Mucosa of rectum (tissue), 2 donors: ENCODE measurements around the gene RUNX2.
A peak's percentile ranks its signal among the peaks of the same experiment; 100 is the strongest.

ENCODE experiments used
- H3K27ac ChIP-seq, 2 donors: one replicate each; pipeline ENCODE4 v1.7.0; 2013; ENCODE audit warnings: inconsistent platforms in 2 of 2, low read depth in 2 of 2, low read length in 2 of 2
- H3K27me3 ChIP-seq, 2 donors: one replicate each; pipeline ENCODE4 v1.7.0; 2013; ENCODE audit warnings: low read length in 2 of 2; ENCODE audit not compliant: control insufficient read depth in 2 of 2, insufficient read depth in 2 of 2
- H3K36me3 ChIP-seq, 2 donors: one replicate each; pipeline ENCODE4 v1.7.0; 2013; ENCODE audit warnings: low read length in 2 of 2; ENCODE audit not compliant: control insufficient read depth in 2 of 2, insufficient read depth in 2 of 2
- H3K4me1 ChIP-seq, 2 donors: one replicate each; pipeline ENCODE4 v1.7.0; 2013; ENCODE audit warnings: low read length in 2 of 2, mild to moderate bottlenecking in 1 of 2; ENCODE audit not compliant: control insufficient read depth in 2 of 2, insufficient read depth in 2 of 2
- H3K4me3 ChIP-seq, 2 donors: one replicate each; pipeline ENCODE4 v1.7.0; 2013; ENCODE audit warnings: low read length in 2 of 2
- H3K9ac ChIP-seq, 2 donors: one replicate each; pipeline ENCODE4 v1.7.0; 2013; ENCODE audit warnings: low read length in 2 of 2, low read depth in 1 of 2, mild to moderate bottlenecking in 1 of 2
- H3K9me3 ChIP-seq, 2 donors: one replicate each; pipeline ENCODE4 v1.7.0; 2013; ENCODE audit warnings: low read length in 2 of 2; ENCODE audit not compliant: control insufficient read depth in 2 of 2
- donor health status: healthy.
- donor health status: Normal muscosa, but diverticular disease.

RUNX2 gene

DNA sequence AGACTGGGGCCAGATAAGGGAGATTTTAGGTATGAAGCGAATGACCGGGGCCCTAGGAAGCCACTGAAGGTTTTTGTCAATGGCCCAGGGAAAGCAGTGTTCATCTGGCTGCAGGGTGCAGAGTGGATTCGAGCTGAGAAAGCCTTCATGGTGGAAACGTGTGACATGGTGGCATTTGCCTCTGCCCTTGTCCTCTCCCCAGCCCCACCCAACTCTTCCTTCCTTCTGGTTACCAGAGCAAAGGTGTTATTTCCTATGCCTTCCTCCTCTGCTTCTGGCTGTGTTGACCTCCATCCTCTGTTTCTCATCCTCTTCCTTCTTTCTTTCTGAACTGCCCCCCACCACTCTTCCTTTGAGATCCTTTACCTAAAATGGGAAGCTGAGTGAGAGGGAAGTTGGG lies 244.7 kb downstream of the RUNX2 start:
- Histone ChIP-seq H3K4me1 (no peaks in the 10 kb centered on the region), H3K9me3 (no peaks in the 10 kb centered on the region), H3K9ac (no peak overlapping the region), H3K4me3 (no peak overlapping the region), H3K27ac (no peak overlapping the region), H3K27me3 (no peaks in the 10 kb centered on the region), H3K36me3 (no peaks in the 10 kb centered on the region)

DNA sequence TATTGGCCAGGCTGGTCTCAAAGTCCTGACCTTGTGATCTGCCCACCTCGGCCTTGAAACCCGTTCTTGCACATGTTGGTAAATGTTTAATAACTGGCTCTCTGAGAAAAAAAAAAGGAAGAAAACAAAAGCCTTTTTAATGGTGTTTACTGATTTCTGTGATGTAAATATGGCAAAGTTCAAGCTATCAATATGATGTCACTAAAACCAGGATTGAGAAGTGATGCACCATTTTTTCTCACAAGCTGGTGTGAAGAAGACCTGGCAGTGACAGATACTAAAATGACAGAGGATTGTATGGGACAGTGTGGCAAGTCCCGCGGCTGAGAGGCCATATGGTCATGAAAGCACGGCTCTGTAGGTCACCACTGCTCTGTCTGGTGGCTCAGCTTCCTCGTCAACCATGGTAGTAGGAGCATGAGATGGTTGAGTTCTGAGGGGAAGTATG lies 245.9 kb downstream of the RUNX2 start:
- Histone ChIP-seq H3K4me1 (no peaks in the 10 kb centered on the region), H3K9ac (no peak overlapping the region), H3K36me3 (no peaks in the 10 kb centered on the region), H3K27me3 (no peaks in the 10 kb centered on the region), H3K9me3 (no peaks in the 10 kb centered on the region), H3K4me3 (no peak overlapping the region), H3K27ac (no peak overlapping the region)

- Histone ChIP-seq H3K27ac (no peak overlapping the region), H3K36me3 (no peaks in the 10 kb centered on the region), H3K4me3 (no peak overlapping the region)
Observed at GRCh38 chr6:45574885-45575284, 246.8 kb downstream of the RUNX2 start.

GRCh38 chr6:45576648-45577624 lies 248.8 kb downstream of the RUNX2 start:
- Histone ChIP-seq H3K4me3 (no peak overlapping the region), H3K4me1 (no peaks in the 10 kb centered on the region), H3K9me3 (no peaks in the 10 kb centered on the region), H3K27ac (peak overlapping the region in 1 of 2 donors; percentile 10), H3K9ac (no peak overlapping the region), H3K27me3 (no peaks in the 10 kb centered on the region), H3K36me3 (no peaks in the 10 kb centered on the region)

More at GRCh38 chr6:45574885-45575284, 246.8 kb downstream of the RUNX2 start:
- Histone ChIP-seq H3K27me3 (no peaks in the 10 kb centered on the region), H3K4me1 (no peaks in the 10 kb centered on the region), H3K9ac (no peak overlapping the region), H3K9me3 (no peaks in the 10 kb centered on the region)

- Histone ChIP-seq H3K9me3 (no peaks in the 10 kb centered on the region), H3K36me3 (no peaks in the 10 kb centered on the region), H3K27me3 (no peaks in the 10 kb centered on the region), H3K4me1 (no peaks in the 10 kb centered on the region), H3K27ac (peak overlapping the region; percentile 1 to 39), H3K9ac (no peak overlapping the region), H3K4me3 (no peak overlapping the region)
Observed at GRCh38 chr6:45577836-45578504, 249.8 kb downstream of the RUNX2 start.

GRCh38 chr6:45584127-45584526 lies 256.0 kb downstream of the RUNX2 start:
- no peak overlapping the region for H3K9ac ChIP-seq
- H3K27ac ChIP-seq: no peak overlapping the region
- H3K27me3 ChIP-seq: no peaks in the 10 kb centered on the region
- H3K9me3 ChIP-seq: no peaks in the 10 kb centered on the region
- no peaks in the 10 kb centered on the region for H3K4me1 ChIP-seq
- H3K36me3 ChIP-seq: no peaks in the 10 kb centered on the region
- no peak overlapping the region for H3K4me3 ChIP-seq

- Histone ChIP-seq H3K27me3 (no peaks in the 10 kb centered on the region), H3K9me3 (no peaks in the 10 kb centered on the region), H3K4me3 (no peak overlapping the region), H3K36me3 (no peaks in the 10 kb centered on the region), H3K9ac (no peak overlapping the region), H3K4me1 (no peaks in the 10 kb centered on the region), H3K27ac (no peak overlapping the region)
Observed at GRCh38 chr6:45586216-45587171, 258.4 kb downstream of the RUNX2 start.

GRCh38 chr6:45587229-45588060 lies 259.3 kb downstream of the RUNX2 start:
- Histone ChIP-seq H3K36me3 (no peaks in the 10 kb centered on the region), H3K27me3 (no peaks in the 10 kb centered on the region), H3K9ac (no peak overlapping the region), H3K4me3 (no peak overlapping the region), H3K4me1 (no peaks in the 10 kb centered on the region), H3K9me3 (no peaks in the 10 kb centered on the region), H3K27ac (no peak overlapping the region)

GRCh38 chr6:45589367-45589766 lies 261.2 kb downstream of the RUNX2 start:
- no peak overlapping the region for H3K9ac ChIP-seq
- H3K4me3 ChIP-seq: no peak overlapping the region
- no peaks in the 10 kb centered on the region for H3K36me3 ChIP-seq
- H3K27ac ChIP-seq: no peak overlapping the region
- no peaks in the 10 kb centered on the region for H3K9me3 ChIP-seq
- H3K27me3 ChIP-seq: no peaks in the 10 kb centered on the region
- no peaks in the 10 kb centered on the region for H3K4me1 ChIP-seq
